ENCODE measurements around the gene LAMTOR3.

Gene LAMTOR3

GRCh38 chr4:99861120-99861905 is 32.9 kb downstream of the LAMTOR3 start:
- no peak for DNase-seq (ENCODE audit: low read depth in 2 of 2)

- DNase-seq (ENCODE audit: low read depth in 2 of 2): no peak
Observed at GRCh38 chr4:99860521-99860920, 33.7 kb downstream of the LAMTOR3 start.

- DNase-seq (ENCODE audit: low read depth in 2 of 2): no peak
Observed at GRCh38 chr4:99859618-99860017, 34.6 kb downstream of the LAMTOR3 start.

- DNase-seq (ENCODE audit: low read depth in 2 of 2): no peak
Observed at GRCh38 chr4:99857307-99857706, 36.9 kb downstream of the LAMTOR3 start.

GRCh38 chr4:99856166-99856565 is 38.1 kb downstream of the LAMTOR3 start:
- no peak for DNase-seq (ENCODE audit: low read depth in 2 of 2)

- no peak for DNase-seq (ENCODE audit: low read depth in 2 of 2)
Observed at GRCh38 chr4:99855678-99856077, 38.5 kb downstream of the LAMTOR3 start.

- DNase-seq (ENCODE audit: low read depth in 2 of 2): no peak
Observed at GRCh38 chr4:99853999-99854398, 40.2 kb downstream of the LAMTOR3 start.

- no peak for DNase-seq (ENCODE audit: low read depth in 2 of 2)
Observed at GRCh38 chr4:99853190-99853589, 41.0 kb downstream of the LAMTOR3 start.

GRCh38 chr4:99852199-99852749 is 42.0 kb downstream of the LAMTOR3 start:
- DNase-seq (ENCODE audit: low read depth in 2 of 2): no peak

- no peak for DNase-seq (ENCODE audit: low read depth in 2 of 2)
Observed at GRCh38 chr4:99848591-99849001, 45.6 kb downstream of the LAMTOR3 start.

- no peak for DNase-seq (ENCODE audit: low read depth in 2 of 2)
Observed at GRCh38 chr4:99847362-99847976, 46.8 kb downstream of the LAMTOR3 start.

- DNase-seq (ENCODE audit: low read depth in 2 of 2): no peak
Observed at GRCh38 chr4:99846891-99847290, 47.3 kb downstream of the LAMTOR3 start.

GRCh38 chr4:99845708-99846469 is 48.3 kb downstream of the LAMTOR3 start:
- DNase-seq (ENCODE audit: low read depth in 2 of 2): no peak

- DNase-seq (ENCODE audit: low read depth in 2 of 2): no peak
Observed at GRCh38 chr4:99845179-99845578, 49.0 kb downstream of the LAMTOR3 start.

- no peak for DNase-seq (ENCODE audit: low read depth in 2 of 2)
Observed at GRCh38 chr4:99844048-99844447, 50.2 kb downstream of the LAMTOR3 start.

GRCh38 chr4:99843413-99843812 is 50.8 kb downstream of the LAMTOR3 start:
- DNase-seq (ENCODE audit: low read depth in 2 of 2): no peak

GRCh38 chr4:99841129-99841528 is 53.1 kb downstream of the LAMTOR3 start:
- DNase-seq (ENCODE audit: low read depth in 2 of 2): no peak

GRCh38 chr4:99838927-99839326 is 55.3 kb downstream of the LAMTOR3 start:
- no peak for DNase-seq (ENCODE audit: low read depth in 2 of 2)

- no peak for DNase-seq (ENCODE audit: low read depth in 2 of 2)
Observed at GRCh38 chr4:99835942-99836341, 58.3 kb downstream of the LAMTOR3 start.

- DNase-seq (ENCODE audit: low read depth in 2 of 2): no peak
Observed at GRCh38 chr4:99834569-99834968, 59.7 kb downstream of the LAMTOR3 start.

GRCh38 chr4:99833756-99834155 is 60.5 kb downstream of the LAMTOR3 start:
- no peak for DNase-seq (ENCODE audit: low read depth in 2 of 2)

- DNase-seq (ENCODE audit: low read depth in 2 of 2): no peak
Observed at GRCh38 chr4:99832758-99833157, 61.5 kb downstream of the LAMTOR3 start.

Measured in activated CD8-positive, alpha-beta memory T cell treated with anti-CD3 and anti-CD28 coated beads for 4 hours (primary cell).